Prostate gland (tissue), 2 donors: ENCODE measurements around the gene TPST2. TPM values are rescaled to one million over a fixed set of nuclear protein-coding genes. Genes with fewer than 3 reads are reported as not detected.

Experiments
- DNase-seq: peaks from one replicate; pipeline ENCODE4 v3.0.0-alpha.2; 2019; ENCODE audit warnings: low spot score
- H3K27ac ChIP-seq, 2 donors: fragments of 200-600 bp; sonication (generic); 2 replicates each; pipeline ENCODE4 v1.5.1; 2017 to 2019
- H3K27me3 ChIP-seq: fragments of 200-600 bp; sonication (generic); replicated peaks from 2 replicates; pipeline ENCODE4 v1.5.1; 2019; ENCODE audit not compliant: insufficient read depth
- H3K36me3 ChIP-seq, 2 donors: fragments of 200-600 bp; sonication (generic); 1 replicate in 1 of 2; 2 replicates in 1 of 2; pipeline versions ENCODE4 v1.5.1 to v1.8.1; 2017 to 2019
- H3K4me1 ChIP-seq: fragments of 200-600 bp; sonication (generic); replicated peaks from 2 replicates; pipeline ENCODE4 v1.5.1; 2019
- H3K4me3 ChIP-seq, 2 donors: fragments of 200-600 bp; sonication (generic); 2 replicates each; pipeline ENCODE4 v1.5.1; 2017 to 2019
- H3K9me3 ChIP-seq: fragments of 200-600 bp; sonication (generic); 2 replicates; pipeline ENCODE4 v1.5.1; 2017
- POLR2A ChIP-seq: fragments of 450-650 bp; IDR thresholded peaks from one replicate; pipeline ENCODE4 v1.6.1; 2016; ENCODE audit warnings: antibody characterized with exemption, mild to moderate bottlenecking
- POLR2AphosphoS5 ChIP-seq: sonication (generic); formaldehyde crosslinking; IDR thresholded peaks from one replicate; pipeline ENCODE4 v1.6.1; 2017; ENCODE audit warnings: antibody characterized with exemption
- WGBS: methylation state at CpG from one replicate; pipeline ENCODE4 v1.1.5; 2018; 5-methylcytosine and 5-hydroxymethylcytosine counted together
- intact Hi-C: fragments of 100-400 bp; cut with DNase I; formaldehyde crosslinking; loops from one replicate; pipeline ENCODE4 v1.14.2; 2022
- microRNA counts, 2 donors: library from miRNA; unstranded; fragments of <30 nt; microRNA quantifications; one replicate each; lab custom pipeline; 2016 to 2017
- microRNA-seq: library from miRNA; unstranded; fragments of <30 nt; microRNA quantifications from one replicate; pipeline ENCODE4, GENCODE V29; 2016
- small RNA-seq, 2 donors: library from RNA; depleted of rRNA; stranded (forward); fragments of <200 nt; gene quantifications; one replicate each; pipeline ENCODE3, GENCODE V24; 2016
- total RNA-seq, 2 donors: library from RNA; depleted of rRNA; stranded (reverse); fragments of >200 nt; gene quantifications; one replicate each; pipeline ENCODE4 v1.1.0, GENCODE V29; 2016
- TF ChIP-seq, protein P1 (sequence below), 4 experiments: fragments of 200-600 bp in 2 of 4; fragments of 450-650 bp in 2 of 4; sonication (generic) in 2 of 4; IDR thresholded peaks; 1 replicate in 3 of 4; 2 replicates in 1 of 4; pipeline ENCODE4 v1.5.1; 2016 to 2019; ENCODE audit warnings: antibody characterized with exemption in 4 of 4, mild to moderate bottlenecking in 2 of 4, moderate library complexity in 2 of 4

Gene TPST2
- total RNA-seq, 2 donors from 2014 or later = 49.4 to 200 TPM

DNA sequence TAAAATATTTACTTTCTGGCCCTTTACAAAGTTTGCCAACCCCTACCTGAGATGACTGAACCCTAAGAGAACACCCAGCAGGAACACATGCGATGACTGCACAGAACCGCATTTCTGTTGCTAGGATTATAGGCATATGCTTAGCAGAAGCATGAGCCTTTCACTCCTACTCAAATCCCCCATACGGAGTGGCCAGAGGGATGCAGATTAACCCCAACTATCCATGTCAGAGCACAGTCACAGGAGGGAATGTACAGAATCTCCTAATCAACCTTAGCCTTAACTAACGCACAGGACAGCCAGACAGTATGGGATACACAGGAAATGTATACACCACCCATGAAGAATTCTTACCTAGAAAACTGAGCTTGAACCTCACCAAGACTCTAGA is 112.6 kb downstream of the TPST2 start:
- no peaks in the 10 kb centered on the region for H3K27me3 ChIP-seq
- intact Hi-C loops = no loop called here
- no peaks in the 10 kb centered on the region for H3K9me3 ChIP-seq
- H3K27ac ChIP-seq = no peak overlapping the region
- H3K4me1 ChIP-seq = peaks cover 31% of the 10 kb centered on the region
- H3K36me3 ChIP-seq = no peaks in the 10 kb centered on the region
- no peak for DNase-seq
- no peak for TF ChIP-seq POLR2A
- TF ChIP-seq, protein P1, sequence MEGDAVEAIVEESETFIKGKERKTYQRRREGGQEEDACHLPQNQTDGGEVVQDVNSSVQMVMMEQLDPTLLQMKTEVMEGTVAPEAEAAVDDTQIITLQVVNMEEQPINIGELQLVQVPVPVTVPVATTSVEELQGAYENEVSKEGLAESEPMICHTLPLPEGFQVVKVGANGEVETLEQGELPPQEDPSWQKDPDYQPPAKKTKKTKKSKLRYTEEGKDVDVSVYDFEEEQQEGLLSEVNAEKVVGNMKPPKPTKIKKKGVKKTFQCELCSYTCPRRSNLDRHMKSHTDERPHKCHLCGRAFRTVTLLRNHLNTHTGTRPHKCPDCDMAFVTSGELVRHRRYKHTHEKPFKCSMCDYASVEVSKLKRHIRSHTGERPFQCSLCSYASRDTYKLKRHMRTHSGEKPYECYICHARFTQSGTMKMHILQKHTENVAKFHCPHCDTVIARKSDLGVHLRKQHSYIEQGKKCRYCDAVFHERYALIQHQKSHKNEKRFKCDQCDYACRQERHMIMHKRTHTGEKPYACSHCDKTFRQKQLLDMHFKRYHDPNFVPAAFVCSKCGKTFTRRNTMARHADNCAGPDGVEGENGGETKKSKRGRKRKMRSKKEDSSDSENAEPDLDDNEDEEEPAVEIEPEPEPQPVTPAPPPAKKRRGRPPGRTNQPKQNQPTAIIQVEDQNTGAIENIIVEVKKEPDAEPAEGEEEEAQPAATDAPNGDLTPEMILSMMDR (IDR thresholded peaks at IDR 0.05) = no peak
- TF ChIP-seq POLR2AphosphoS5 = no peak
- H3K4me3 ChIP-seq = no peak overlapping the region
- 65% methylated on average over 4 of the region's 4 CpGs for WGBS

DNA sequence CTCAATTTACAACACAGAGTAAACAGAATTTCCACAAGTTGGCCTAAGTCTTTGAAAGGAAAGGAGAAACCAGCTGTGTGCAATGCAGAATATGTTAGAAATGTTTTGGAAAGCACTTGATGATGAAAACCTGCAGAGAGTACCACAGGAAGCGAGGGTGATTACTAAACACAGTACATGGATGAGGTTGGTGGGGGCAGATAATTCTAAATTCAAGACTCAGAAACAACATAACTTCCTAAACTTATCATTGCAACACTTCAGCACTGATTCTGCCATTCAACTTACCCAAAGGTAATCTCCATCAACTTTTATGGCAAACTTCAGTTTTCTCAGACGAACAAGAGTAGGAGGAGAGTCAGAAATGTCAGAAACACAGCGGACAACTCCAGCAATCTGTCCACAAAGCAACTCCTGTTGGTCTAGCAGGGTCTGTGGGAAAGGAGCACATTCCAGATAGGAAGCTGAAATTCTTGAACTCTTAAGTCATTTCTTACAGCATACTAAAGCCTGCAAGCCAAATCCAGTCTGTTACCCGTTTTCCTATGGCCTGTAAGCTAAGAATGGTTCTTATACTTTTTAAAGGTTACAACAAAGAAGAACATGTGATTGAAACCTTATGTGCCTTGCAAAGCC is 113.1 kb downstream of the TPST2 start:
- no peak for DNase-seq
- Histone ChIP-seq H3K9me3 (no peaks in the 10 kb centered on the region), H3K4me1 (peaks cover 26% of the 10 kb centered on the region), H3K4me3 (no peak overlapping the region), H3K27me3 (no peaks in the 10 kb centered on the region), H3K36me3 (peaks cover 1 to 2% of the 10 kb centered on the region in 2 donors), H3K27ac (no peak overlapping the region)
- 86% methylated on average over 4 of the region's 4 CpGs for WGBS
- TF ChIP-seq POLR2A (no peak), POLR2AphosphoS5 (no peak)
- TF ChIP-seq, protein P1 (IDR thresholded peaks at IDR 0.05) = no peak
- intact Hi-C loops = no loop called here

DNA sequence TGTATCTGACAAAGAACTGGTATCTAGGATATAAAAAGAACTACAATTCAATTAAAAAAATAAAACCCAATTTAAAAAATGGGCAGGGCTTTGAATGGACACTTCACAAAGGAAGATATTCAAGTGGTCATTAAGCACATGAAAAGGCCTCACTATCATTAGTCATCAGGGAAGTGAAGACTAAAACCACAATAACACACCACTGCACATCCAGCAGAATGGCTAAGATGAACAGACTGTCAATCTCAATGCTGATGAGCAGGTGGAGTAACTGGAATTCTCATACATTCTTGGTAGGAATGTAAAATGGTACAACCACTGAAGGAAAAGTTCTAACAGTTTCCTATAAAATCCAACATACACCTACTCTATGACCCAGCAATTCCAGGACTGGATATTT is 115.2 kb downstream of the TPST2 start:
- Histone ChIP-seq H3K4me1 (peaks cover 6% of the 10 kb centered on the region), H3K27ac (no peak overlapping the region), H3K27me3 (no peaks in the 10 kb centered on the region), H3K4me3 (no peak overlapping the region), H3K36me3 (peaks cover 10 to 14% of the 10 kb centered on the region in 2 donors), H3K9me3 (no peaks in the 10 kb centered on the region)
- intact Hi-C loops = no loop called here
- DNase-seq = no peak
- TF ChIP-seq POLR2A (no peak), POLR2AphosphoS5 (no peak)
- TF ChIP-seq, protein P1 (IDR thresholded peaks at IDR 0.05) = no peak

MicroRNAs encoded within 50 kb of the gene (microRNA counts, 767-probe panel; counts per million panel counts)
- microRNA hsa-miR-548j (lab: Ali Mortazavi, UCI) = 0 to 431 counts per million in 2 donors

Small RNAs within 50 kb of the gene (microRNA-seq; reads per million reads assigned to microRNA genes)
- gene MIR548J = 0.84 reads per million, percentile 3 among the genes with 10 or more reads in this experiment

Small RNAs within 50 kb of the gene (small RNA-seq; reads per million reads assigned to genes)
- 0 to 0.10 reads per million in 2 donors for gene MIR548J

Other genes with a start within 250 kb of the TPST2 start
- gene ASPHD2, start 160.9 kb downstream of the TPST2 start, total RNA-seq = 1 to 10 TPM; 1.4 to 3.6 TPM
- 10 to 100 TPM; 25.3 to 83.9 TPM for gene HPS4, start 106.3 kb downstream of the TPST2 start, total RNA-seq
- gene SRRD, start 106.3 kb downstream of the TPST2 start, total RNA-seq = 10 to 100 TPM; 15.2 to 24.4 TPM
- 10 to 100 TPM; 21.9 to 33.2 TPM for gene TFIP11, start 77.7 kb downstream of the TPST2 start, total RNA-seq
- under 1 TPM in 1 of 2 donors, not detected in 1; 0.36 TPM for gene CRYBB1, start 27.9 kb upstream of the TPST2 start, total RNA-seq
- gene CRYBA4, start 31.8 kb upstream of the TPST2 start, total RNA-seq = 1 to 10 TPM in 1 of 2 donors, not detected in 1; 3.3 TPM
- gene MIAT, start 67.5 kb upstream of the TPST2 start, total RNA-seq = under 1 TPM; 0.50 to 0.80 TPM